GM18511 (cell line): ENCODE data around the gene PALLD.
A peak's percentile ranks its signal among the peaks of the same experiment; 100 is the strongest.
"Not testable (repeated sequence)": the region's sequence is repeated elsewhere in the genome, so short reads cannot be mapped to it uniquely, and the experiment has no call there.

Experiments
- ATAC-seq: cut with Tn5 transposase; IDR thresholded peaks from one replicate; pipeline ENCODE4 v1.9.1; 2021; ENCODE audit warnings: mild to moderate bottlenecking, moderate library complexity; ENCODE audit not compliant: unreplicated experiment

PALLD gene

DNA sequence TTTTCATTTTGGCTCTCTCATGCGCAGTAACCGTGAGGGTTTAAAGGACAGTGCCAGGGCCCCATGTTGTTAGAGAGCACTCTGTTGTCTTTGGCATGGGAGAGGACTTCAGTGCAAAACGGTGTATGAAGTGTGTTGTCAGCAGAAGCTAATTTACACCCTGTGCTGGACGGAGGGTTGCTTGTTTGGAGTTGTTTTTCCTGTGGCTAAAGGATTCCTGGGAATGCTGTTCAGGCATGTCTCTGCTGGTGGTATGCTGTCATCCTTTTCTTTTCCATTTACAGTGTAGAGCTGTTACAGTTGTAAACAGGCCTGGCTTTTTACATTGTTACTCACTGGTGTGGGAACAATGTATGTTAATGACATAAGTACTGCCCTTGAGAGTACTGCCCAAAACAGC lies 306.9 kb downstream of the PALLD start:
- ATAC-seq, result no peak

DNA sequence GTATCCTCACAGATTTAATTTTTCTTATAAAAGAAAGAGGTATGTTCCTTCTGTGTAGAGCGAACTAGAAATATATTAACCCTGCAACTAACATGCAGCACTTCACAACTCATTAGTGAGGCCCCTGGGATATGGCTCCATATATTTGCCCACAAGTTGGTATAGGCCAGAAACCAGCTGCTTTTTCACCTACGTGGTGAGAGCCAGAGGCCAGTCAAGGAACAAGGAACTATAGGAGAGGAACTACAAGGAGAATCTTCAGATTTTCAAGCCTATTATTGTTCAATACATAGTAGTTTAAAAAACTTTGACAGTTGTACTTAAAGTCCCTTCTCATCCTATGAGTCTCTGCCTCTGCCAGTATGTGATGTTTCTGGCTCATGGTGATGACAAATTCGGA lies 307.3 kb downstream of the PALLD start:
- ATAC-seq, result no peak

DNA sequence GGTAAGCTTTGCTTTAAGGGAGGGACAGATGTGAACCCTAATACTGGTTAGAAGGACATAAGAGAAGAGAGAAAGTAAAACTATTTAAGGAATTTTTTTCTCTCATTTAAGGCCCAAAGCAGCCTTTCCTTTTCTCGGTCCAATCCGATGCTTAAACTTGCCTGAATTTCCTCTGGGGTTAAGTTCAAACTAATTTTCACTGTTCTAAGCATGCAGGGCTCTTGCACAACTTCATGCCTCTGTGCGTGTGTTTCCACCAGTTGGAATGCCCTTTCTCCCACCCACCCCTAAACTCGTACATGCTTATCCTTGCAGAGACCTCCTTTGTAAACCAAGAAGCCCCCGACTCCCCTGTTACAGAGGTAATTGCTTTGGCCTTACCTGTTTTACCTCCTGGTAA lies 308.5 kb downstream of the PALLD start:
- ATAC-seq, result no peak

DNA sequence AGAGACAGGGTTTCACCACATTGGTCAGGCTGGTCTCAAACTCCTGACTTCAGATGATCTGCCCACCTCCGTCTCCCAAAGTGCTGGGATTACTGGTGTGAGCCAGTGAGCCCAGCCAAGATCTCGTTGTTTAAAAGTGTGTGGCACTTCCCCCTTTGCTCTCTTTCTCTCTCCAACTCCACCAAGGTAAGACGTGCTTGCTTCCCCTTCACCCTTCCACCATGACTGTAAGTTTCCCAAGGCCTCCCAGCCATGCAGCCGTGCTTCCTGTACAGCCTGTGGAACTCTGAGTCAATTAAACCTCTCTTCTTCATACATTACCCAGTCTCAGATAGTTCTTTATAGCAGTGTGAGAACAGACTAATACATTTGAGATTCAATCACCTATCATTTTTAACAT lies 309.4 kb downstream of the PALLD start:
- ATAC-seq, result not testable (repeated sequence)

DNA sequence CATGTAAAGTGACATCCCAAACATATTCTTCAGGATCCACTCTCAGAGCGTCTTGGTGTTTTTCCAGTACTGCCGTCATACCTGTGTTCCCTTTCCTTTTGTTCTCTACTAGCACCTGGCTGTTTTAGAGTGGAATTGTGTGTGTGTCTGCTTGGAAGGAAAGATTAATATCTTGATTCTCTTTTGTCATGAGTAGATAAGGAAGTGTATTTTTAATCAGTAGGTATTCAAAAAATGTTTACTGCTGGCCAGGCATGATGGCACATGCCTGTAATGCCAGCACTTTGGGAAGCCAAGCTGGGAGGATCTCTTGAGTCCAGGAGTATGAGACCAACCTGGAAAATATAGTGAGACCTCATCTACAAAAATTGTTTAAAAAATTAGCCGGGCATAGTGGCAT lies 314.4 kb downstream of the PALLD start:
- no peak for ATAC-seq

DNA sequence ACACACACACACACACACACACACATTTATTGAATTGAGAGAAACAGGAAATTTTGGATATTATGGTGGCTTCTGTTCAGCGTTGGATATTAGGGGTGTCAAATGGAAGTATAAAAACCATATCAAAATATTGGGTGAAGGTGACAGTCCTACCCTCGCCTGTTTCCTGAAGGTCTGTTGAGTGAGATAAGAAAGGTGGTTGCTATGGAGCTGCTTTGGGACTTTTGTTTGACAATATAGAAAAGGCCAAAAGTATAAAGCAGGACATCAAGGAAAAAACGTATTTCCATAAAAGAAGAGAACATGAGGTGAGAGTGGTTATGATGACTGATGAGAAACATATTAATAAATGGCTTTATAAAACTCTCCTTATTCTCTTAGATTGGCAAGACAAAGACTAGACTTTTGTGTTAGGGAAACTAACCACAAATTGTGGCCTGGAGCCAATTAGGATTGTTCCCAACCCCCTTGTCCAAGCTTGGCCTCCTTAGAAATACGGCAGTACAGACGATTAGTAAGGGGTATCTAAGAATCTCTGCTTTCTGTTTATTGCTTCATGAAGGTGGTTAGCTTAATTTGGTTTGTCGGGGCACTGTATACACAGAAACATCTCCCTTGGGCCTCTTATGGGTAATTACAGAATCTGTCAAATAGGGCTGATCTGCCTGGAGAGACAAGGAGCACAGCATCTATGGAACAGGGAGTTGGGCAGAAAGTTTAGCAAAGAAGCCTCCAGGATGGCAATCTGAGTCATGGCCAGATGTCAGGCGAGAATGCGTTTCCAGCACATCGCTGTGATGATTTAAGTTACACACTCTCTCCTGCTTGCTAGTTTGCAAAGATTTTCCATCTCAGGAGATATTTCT lies 315.2 kb downstream of the PALLD start:
- ATAC-seq, result no peak

DNA sequence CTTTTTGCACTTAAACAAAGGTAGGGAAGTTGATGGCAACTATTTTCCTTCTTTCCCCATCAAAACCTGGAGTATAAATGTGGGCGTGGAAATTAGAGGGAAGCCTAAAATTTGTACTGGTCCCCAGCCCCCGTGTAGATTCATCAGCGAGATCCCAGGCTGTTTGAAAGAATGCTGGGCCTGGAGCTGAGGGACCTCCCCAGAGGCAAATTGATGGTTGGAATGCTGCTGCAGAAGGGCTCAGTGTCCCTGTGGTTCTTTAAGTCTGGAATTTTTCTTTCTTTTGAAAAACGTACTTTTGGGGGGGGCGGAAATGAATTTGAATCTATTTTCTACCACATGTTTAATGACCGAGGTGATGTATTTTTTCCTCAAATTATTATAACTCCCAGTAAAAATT lies 316.0 kb downstream of the PALLD start:
- no peak for ATAC-seq

DNA sequence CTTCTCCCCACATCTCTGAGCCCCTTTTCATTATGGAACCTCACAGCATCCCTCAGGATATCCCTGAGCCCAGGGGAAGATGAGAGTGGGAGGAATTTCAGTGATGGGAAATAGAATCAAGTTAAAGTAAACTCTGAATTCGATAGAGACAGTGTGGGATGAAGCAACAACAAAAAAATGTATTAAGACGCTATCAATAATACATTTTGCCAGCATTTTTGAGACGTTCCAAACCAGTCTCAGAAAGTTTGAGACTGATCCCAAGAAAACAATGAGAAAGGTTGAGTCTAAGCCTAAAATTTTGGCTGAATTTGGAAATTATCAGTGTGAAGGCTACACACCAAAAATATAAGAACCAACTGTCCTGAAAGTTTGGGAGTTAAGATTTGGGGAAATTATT lies 317.0 kb downstream of the PALLD start:
- no peak for ATAC-seq

DNA sequence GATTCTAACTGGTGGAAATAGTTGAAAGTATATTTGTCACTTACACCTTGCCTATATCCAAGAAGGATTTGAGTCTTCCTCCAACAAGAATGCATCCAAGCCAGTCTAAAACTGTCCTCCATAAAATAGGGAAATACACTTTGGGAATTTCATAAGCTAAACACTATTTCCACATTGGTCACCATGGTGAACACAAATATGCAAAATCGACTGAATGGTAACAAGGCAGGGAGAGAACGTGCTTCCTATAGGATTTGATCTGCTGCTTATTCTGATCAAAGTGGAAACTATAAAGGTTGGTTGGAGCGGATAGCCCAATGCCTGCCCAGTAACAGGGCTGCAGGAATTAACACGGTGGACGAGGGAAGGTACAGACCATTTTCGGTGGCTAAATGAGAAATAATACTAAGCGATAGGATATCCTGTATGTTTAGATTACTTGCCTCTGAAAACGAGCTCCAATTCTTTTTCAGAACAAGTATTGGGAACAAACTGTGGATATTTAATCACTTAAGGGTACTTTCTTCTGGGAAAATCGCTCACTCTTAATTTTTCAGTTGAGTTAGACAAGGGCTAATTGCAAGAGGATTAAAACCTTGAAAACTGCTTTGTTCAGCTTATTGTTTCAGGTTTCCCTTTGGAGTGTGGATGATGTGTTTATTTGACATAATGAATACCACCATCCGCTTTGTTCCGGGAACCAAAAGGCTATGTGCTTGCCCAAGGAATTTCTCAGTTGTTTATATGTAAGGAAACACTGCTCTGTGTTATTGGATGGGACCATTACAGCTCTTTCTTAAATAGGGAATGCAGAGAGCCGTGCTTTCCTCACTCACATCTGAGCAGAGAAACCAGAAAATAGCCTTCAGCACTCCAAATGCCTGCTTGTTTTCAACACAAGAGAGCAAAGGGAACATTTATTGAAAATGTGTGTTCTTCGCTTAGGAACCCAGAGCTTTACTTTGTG lies 318.8 kb downstream of the PALLD start:
- no peak for ATAC-seq

DNA sequence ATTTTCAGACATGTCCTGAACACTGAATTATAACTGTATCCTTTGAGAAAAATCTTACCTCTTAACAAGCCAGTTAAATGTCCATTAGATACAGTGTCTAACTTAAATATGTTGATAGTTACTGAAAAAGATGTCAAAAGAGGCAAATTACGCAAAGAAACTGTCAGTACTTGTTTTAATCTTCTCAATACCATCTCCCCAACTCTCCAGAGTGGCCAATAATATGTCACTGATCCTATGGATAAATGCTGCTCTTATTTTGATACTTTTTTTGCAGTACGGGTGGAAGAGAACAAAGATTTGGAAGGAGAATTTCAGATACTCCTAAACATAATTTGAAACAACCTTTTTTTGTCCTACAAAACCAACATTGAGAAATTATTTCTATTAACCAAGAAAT lies 320.5 kb downstream of the PALLD start:
- no peak for ATAC-seq

DNA sequence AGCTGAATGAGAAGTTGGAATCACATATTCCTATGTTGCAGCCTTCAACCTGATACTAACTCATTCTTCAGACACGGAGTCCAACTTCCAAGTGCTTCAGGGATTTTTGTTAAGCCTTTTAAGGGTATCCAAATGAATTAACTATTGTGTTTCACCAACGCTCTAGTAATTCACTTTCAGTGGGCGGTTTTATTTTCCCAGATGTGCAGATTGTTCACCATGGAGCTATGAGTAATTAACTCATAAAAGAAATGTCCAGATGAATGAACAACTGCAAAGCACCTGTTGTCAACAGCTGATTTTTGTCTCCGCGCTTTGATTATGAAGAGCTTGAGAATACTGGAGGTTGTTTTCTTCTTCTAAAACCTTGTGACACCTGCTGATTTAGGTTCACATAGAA lies 325.6 kb downstream of the PALLD start:
- no peak for ATAC-seq

DNA sequence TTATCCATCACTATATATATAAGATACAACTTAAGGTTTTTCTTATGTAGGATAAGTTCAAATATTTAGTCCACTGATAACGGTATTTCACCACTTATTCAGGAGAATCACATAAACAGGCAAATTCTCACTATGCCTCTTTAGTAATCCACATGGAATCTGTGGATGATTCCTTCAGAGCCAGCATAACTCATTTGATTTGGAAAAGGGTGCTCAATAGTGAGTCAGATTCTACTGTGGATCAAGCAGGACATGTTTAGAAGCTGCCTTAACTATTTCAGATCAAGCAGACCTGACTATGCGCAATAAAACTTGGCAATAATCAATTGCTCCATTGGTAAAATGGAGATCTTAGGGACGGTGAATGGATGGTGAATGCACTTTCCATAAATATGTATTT lies 329.1 kb downstream of the PALLD start:
- no peak for ATAC-seq

DNA sequence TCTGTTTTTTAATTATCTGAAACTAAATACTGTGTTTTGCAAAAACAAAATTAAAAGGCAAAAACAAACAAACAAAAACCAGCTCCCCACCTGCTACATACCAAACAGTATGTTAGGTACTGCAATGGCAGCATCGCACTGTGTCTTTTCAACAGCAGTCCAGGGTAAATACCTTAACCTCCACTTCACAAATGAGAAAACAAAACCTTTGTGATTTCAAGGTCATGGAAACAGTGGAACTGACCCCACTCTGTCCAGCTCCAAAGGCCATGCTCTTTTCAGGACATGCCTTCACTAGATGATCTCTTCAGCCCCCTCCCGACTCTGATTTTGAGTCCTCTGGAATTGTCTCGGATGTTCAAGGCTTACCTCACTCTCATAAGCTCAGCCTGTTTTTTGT lies 329.8 kb downstream of the PALLD start:
- no peak for ATAC-seq

DNA sequence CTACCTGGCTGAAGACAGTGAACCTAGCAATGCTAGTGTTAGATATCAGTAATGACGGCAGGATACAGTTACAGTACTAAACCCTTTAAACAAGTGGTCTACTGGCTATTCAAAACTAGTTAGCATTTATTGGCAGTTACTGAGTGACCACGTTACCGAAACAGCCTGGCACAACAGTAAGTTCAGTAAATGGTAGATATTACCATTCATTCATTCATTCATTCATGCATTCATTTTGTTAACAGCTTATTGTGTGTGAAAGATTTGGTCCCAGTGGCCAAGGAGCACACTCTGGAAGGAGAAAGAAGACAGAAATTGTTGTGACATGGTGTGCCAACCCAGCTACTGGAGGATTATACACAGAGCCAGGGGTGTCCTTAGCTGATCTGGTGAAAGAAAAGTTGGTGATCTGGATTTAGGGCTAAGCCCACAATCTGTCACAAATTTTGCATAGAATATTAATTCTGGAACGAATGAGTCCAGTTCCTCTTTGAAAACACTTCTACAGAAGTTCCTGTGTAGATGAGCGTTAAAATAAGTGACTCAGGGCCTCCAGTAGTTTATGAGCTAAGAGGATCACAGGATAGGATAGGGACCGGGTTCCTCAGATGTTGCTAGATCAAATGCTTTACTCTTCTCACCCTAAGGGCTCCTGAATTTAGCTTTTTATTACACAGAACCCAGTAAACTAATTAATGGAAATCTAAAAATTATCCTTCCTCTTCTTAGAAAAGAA lies 334.1 kb downstream of the PALLD start:
- ATAC-seq, result no peak

DNA sequence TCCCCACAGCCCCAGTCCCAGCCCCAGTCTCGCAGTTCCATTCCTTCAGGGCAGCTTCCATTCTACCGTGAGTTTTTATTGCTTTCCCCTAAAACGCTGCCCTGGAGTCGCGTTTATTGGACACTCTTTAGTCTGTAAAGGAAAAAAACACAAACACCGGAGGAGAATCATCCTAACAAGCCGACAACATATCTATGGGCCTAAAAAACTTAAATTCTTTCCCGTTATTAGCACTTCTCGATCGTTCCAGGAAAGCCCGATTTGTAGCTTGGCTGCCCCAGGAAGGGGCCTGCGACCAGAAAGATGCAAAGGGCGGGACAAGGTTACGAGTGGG lies 334.7 kb downstream of the PALLD start:
- ATAC-seq, result peak; percentile 6

DNA sequence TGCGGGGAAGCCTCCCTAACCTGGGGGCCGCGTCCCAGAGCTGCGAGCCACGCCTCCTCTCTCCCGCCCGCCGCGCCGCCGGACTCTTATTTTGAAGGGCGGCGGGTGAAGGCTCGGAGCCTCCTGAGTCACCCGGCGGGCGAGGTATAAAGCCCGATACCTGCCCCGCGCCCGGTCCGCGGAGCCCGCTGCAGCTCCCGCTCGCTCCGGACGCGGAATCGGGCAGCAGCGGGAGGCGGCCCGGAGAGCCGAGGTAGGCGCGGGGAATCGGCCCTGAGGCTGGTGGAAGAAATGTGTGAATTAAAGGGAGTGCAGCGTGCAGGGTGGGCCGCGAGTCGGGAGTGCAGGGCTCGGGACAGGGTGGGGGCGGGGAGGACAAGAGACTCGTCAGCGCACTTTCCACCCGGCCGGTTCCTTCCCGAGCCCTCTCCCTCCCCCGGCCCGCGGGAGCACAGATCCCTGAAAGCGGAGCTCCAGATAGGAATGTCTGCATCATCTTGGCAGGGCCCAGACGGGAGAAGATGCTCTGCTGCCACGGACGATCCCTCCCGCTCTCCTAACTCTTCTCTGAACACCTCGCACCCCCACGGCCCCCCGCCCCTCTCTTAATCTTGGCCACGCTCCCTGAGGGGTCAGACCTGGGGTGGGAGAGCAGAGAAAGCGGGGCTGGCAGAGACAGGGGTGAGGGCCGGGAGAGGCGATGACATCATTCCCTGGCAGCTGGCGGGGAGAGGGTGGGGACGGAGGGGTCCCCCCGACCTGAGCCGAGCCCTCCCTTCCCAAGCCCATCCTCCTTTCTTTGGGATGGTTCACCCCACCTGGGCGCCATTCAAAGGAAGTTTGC lies 335.3 kb downstream of the PALLD start:
- peak; percentile 87 for ATAC-seq

DNA sequence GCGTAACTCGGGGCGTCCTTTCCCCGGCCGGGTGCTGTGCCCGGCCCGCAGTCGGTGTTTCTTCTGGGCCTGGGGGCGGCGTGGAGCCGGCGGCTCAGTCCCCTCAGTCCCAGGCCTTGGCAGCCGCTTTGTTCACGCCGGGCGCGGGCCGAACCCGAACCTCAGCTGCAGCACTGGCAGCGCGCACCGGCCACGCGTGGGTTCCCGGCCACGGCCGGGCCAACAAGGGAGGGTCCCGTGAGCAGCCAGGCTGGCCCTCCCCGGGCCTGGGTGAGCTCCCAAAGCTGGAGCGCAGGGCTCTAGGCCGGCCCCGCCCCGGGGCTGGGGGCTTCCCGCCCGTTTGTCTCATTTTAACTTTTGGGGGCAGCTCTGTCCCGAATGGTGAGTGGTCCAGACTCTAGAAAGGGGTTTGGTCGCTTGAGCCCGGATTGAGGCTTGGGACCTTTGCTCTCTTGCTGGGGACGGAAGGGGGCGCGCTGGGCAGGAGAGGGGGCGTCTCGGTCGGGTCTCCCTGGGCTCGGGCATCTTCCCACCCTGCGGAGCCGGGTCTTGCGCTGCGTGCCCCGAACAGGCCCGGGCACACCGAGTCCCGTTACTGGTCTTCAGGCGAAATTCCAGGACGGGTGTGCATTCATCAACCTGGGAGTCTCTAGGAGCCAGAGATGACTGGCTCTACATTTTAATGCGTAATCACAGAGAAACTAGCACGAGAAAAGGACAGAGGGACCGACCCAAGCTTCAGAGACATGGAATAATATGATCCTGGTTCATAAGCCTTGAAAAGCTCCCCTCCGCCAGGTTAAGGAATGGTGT lies 336.1 kb downstream of the PALLD start:
- peak; percentile 18 for ATAC-seq

DNA sequence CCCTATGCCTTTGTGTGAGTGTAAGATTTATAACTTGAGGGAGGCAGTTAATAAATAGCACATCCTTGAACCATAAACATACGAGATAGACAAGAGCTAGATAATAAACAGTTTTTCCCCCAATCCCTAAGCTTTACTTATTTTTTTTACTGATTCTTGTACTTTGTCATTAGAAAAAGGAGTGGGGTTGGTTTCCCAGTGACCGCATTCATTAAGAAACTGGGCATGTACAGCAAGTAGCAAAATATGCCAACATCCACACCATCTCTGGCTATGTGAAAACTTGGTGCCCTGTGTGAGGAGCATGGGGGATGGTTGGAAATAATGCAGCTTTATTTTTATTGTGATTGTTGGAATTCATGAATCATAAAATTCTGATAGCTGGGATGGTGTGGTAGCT lies 337.0 kb downstream of the PALLD start:
- ATAC-seq, result no peak

DNA sequence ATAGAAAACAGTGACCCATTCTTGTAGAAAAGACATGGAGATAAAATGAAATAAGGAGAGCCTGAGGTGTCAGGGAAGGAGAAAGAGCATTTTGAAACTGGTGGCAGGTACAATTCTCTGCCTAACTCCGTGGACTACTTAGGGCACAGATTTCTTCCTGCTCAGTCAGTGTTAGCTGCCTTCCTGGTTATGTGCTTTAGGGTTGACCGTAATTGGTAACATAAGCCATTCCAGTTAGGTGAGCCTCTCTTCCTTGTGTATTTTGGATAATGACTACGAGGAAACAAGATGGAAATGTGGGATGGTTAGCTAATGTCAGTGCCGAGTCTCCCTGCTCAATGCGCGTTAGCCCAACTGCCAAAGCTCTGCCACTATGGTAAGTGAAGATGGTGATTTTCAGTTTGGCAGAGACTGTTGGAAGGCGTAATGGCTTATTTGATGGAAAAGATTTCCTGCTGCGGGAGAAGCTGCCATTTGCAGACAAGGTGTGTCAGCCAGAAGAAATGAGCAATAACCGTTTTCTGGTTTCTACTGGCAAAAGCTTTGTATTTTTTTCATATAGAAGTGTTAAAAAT lies 339.1 kb downstream of the PALLD start:
- ATAC-seq, result no peak
